ENCODE results near the gene B4GALT1.

GRCh38 chr9:33097192-33097591 is 69.9 kb downstream of the B4GALT1 start:
- TF ChIP-seq CTCF (conservative IDR thresholded peaks at IDR 0.05 in 1 of 2, IDR thresholded peaks at IDR 0.05 in 1 of 2; ENCODE audit: extremely low read depth in 1 of 2, insufficient read depth in 1 of 2, low read depth in 1 of 2, low read length in 2 of 2) (no peak), EZH2 (IDR thresholded peaks at IDR 0.05; ENCODE audit: borderline replicate concordance, low read length) (no peak)

Measured in mammary epithelial cell (primary cell).